HCT116 (cell line): Measurements from ENCODE around the gene FAHD1. TPM values are rescaled to one million over a fixed set of nuclear protein-coding genes. Genes with fewer than 3 reads are reported as not detected.
A peak's percentile ranks its signal among the peaks of the same experiment; 100 is the strongest.

ENCODE experiments used
- ATAC-seq: fragments of 200-7000 bp; cut with Tn5 transposase; 2 replicates; pipeline ENCODE4 v1.9.1; 2020; ENCODE audit warnings: mild to moderate bottlenecking, moderate library complexity
- BruUV-seq: library from RNA; stranded (reverse); fragments of 400-500 nt; replicated peaks from 2 replicates; lab custom pipeline; 2021; lab: Mats Ljungman, UMichigan
- CTCF ChIA-PET: fragments of 300-600 bp; sonication (Branson Sonifier 250); formaldehyde crosslinking; loops from one replicate; lab custom pipeline; 2021; ENCODE audit warnings: antibody characterized with exemption; lab: Charles Lee
- POLR2A ChIA-PET: fragments of 300-600, 350-600 bp; sonication (Branson Sonifier 250); formaldehyde crosslinking; loops from one replicate; lab custom pipeline; 2021; ENCODE audit warnings: antibody characterized with exemption; lab: Charles Lee
- RAD21 ChIA-PET, 2 experiments: fragments of 300-600 bp; sonication (Branson Sonifier 250); formaldehyde crosslinking; loops; one replicate each; lab custom pipeline; 2023; ENCODE audit warnings: low total read pairs in 2 of 2; ENCODE audit not compliant: uncharacterized antibody in 2 of 2, unreplicated experiment in 2 of 2, low non-redundant PET in 1 of 2; lab: Charles Lee
- DNase-seq: peaks from one replicate; pipeline ENCODE4 v3.0.0-alpha.2; 2010; ENCODE audit warnings: low read depth, low spot score
- H2AFZ ChIP-seq: fragments of 200-600 bp; shearing (Covaris generic), sonication (generic); 2 replicates; pipeline ENCODE4 v1.6.1; 2017; ENCODE audit warnings: low read depth, mixed run types, mixed read lengths, antibody characterized with exemption, low read length; ENCODE audit not compliant: poor library complexity, severe bottlenecking
- H3K27ac ChIP-seq: 2 replicates; pipeline ENCODE4 v1.5.1; 2012; ENCODE audit warnings: low read depth, low read length
- H3K27me3 ChIP-seq: fragments of 200-600 bp; sonication (generic); 2 replicates; pipeline ENCODE4 v1.6.1; 2016; ENCODE audit warnings: mixed run types, low read length, mixed read lengths; ENCODE audit not compliant: insufficient read depth
- H3K36me3 ChIP-seq, 2 experiments: fragments of 200-500 bp in 1 of 2; fragments of 200-600 bp in 1 of 2; sonication (Bioruptor generic) in 1 of 2; sonication (generic) in 1 of 2; 2 replicates each; pipeline versions ENCODE4 v1.5.1 to v1.6.1; 2014 to 2016; ENCODE audit warnings: low read length in 2 of 2, inconsistent platforms in 1 of 2, mixed read lengths in 1 of 2, mixed run types in 1 of 2; ENCODE audit not compliant: insufficient read depth in 2 of 2, control insufficient read depth in 1 of 2
- H3K4me1 ChIP-seq, 2 experiments: fragments of 200-600 bp in 1 of 2; sonication (generic) in 1 of 2; 2 replicates each; pipeline versions ENCODE4 v1.5.1 to v1.6.1; 2012 to 2017; ENCODE audit warnings: low read length in 2 of 2, inconsistent platforms in 1 of 2, mild to moderate bottlenecking in 1 of 2, mixed read lengths in 1 of 2, mixed run types in 1 of 2, moderate library complexity in 1 of 2; ENCODE audit not compliant: insufficient read depth in 2 of 2, control insufficient read depth in 1 of 2
- H3K4me2 ChIP-seq: fragments of 200-600 bp; sonication (generic); 2 replicates; pipeline ENCODE4 v1.6.1; 2017; ENCODE audit warnings: mixed run types, low read length, mixed read lengths
- H3K4me3 ChIP-seq, 2 experiments: fragments of 200-600 bp in 1 of 2; sonication (generic) in 1 of 2; replicated peaks in 1 of 2; 2 replicates each; pipeline ENCODE4 v1.5.1; 2011 to 2016; ENCODE audit warnings: low read length in 2 of 2, control low read depth in 1 of 2, low read depth in 1 of 2, mild to moderate bottlenecking in 1 of 2, mixed read lengths in 1 of 2, mixed run types in 1 of 2
- H3K79me2 ChIP-seq: fragments of 200-600 bp; sonication (generic); 2 replicates; pipeline ENCODE4 v1.6.1; 2017; ENCODE audit warnings: mild to moderate bottlenecking, mixed run types, low read length, moderate library complexity, mixed read lengths; ENCODE audit not compliant: insufficient read depth
- H3K9ac ChIP-seq: fragments of 200-600 bp; sonication (generic); 2 replicates; pipeline ENCODE4 v1.6.1; 2016; ENCODE audit warnings: low read length, mixed read lengths
- H3K9me2 ChIP-seq: fragments of 200-600 bp; sonication (generic), shearing (Covaris generic); 2 replicates; pipeline ENCODE4 v1.6.1; 2017; ENCODE audit warnings: mixed run types, mild to moderate bottlenecking, moderate library complexity; ENCODE audit not compliant: insufficient read depth
- H3K9me3 ChIP-seq, 2 experiments: fragments of 200-500 bp in 1 of 2; fragments of 200-600 bp in 1 of 2; sonication (Bioruptor generic) in 1 of 2; sonication (generic) in 1 of 2; 2 replicates each; pipeline ENCODE4 v1.6.1; 2014 to 2017; ENCODE audit warnings: low read length in 2 of 2, mixed read lengths in 2 of 2, inconsistent platforms in 1 of 2, low read depth in 1 of 2, mild to moderate bottlenecking in 1 of 2, mixed run types in 1 of 2, moderate library complexity in 1 of 2; ENCODE audit not compliant: control insufficient read depth in 1 of 2, insufficient read depth in 1 of 2
- H4K20me1 ChIP-seq: fragments of 200-600 bp; sonication (generic), shearing (Covaris generic); 2 replicates; pipeline ENCODE4 v1.6.1; 2017; ENCODE audit warnings: mixed run types, mild to moderate bottlenecking, moderate library complexity; ENCODE audit not compliant: insufficient read depth
- CBX3 ChIP-seq: IDR thresholded peaks from 2 replicates; pipeline ENCODE4 v1.6.1; 2012; ENCODE audit warnings: low read depth
- CEBPB ChIP-seq: IDR thresholded peaks from 2 replicates; pipeline ENCODE4 v1.6.1; 2012; ENCODE audit warnings: low read depth
- ELF1 ChIP-seq: IDR thresholded peaks from 2 replicates; pipeline ENCODE4 v1.6.1; 2012; ENCODE audit warnings: low read depth, borderline replicate concordance
- EZH2phosphoT487 ChIP-seq: fragments of 200-600 bp; IDR thresholded peaks from 2 replicates; pipeline ENCODE4 v1.6.1; 2018; ENCODE audit warnings: antibody characterized with exemption, borderline replicate concordance
- FOSL1 ChIP-seq: IDR thresholded peaks from 2 replicates; pipeline ENCODE4 v1.6.1; 2012; ENCODE audit warnings: low read depth
- MAX ChIP-seq: IDR thresholded peaks from 2 replicates; pipeline ENCODE4 v1.6.1; 2012
- POLR2A ChIP-seq: IDR thresholded peaks from 2 replicates; pipeline ENCODE4 v1.7.0; 2011; ENCODE audit warnings: borderline replicate concordance; ENCODE audit not compliant: insufficient read depth, insufficient read length; ENCODE audit errors: extremely low read depth
- SP1 ChIP-seq: IDR thresholded peaks from 2 replicates; pipeline ENCODE4 v1.6.1; 2012; ENCODE audit warnings: low read depth
- SRF ChIP-seq: IDR thresholded peaks from 2 replicates; pipeline ENCODE4 v1.6.1; 2012; ENCODE audit warnings: low read depth
- ZFX ChIP-seq: fragments of 450-650 bp; IDR thresholded peaks from 2 replicates; pipeline ENCODE4 v1.6.1; 2017
- intact Hi-C: fragments of 100-400 bp; cut with micrococcal nuclease; formaldehyde crosslinking; loops from 2 replicates; pipeline ENCODE4 v1.10.0; 2022
- total RNA-seq: library from RNA; stranded (reverse); gene quantifications from one replicate; pipeline ENCODE4 v1.2.1, GENCODE V29; 2021; ENCODE audit not compliant: unreplicated experiment
- TF ChIP-seq, protein P1 (sequence below): IDR thresholded peaks from 2 replicates; pipeline ENCODE4 v1.6.1; 2012

Gene FAHD1
- total RNA-seq, 1 experiment from 2014 or later = 25.8 TPM

DNA sequence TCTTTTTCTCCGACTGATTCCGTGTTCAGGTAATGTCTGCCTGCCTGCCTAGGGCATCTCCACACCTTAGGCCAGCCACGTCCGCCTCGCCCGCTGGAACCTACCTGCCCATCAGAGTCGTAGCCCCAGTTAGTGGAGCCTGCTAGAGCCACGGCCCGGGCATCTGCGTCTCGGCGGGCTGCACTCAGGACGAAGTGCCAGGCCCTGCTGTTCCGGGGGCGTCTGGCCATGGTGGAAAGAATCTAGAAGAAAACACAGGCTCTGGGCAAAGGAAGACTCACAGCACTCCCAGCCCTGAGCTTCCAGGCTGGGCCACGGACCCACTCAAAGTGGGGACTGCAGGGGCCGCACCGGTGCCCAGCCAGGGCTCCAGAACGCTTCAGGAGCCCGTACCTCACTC lies 45.8 kb upstream of the FAHD1 start:
- DNase-seq = no peak
- H3K4me3 ChIP-seq = peak overlapping the region; percentile 79 to 88
- TF ChIP-seq CBX3 (no peak), POLR2A (no peak), EZH2phosphoT487 (no peak), FOSL1 (no peak), ELF1 (no peak), MAX (no peak), ZFX (no peak), CEBPB (no peak), SRF (no peak), SP1 (no peak)
- TF ChIP-seq, protein P1, sequence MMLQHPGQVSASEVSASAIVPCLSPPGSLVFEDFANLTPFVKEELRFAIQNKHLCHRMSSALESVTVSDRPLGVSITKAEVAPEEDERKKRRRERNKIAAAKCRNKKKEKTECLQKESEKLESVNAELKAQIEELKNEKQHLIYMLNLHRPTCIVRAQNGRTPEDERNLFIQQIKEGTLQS = no peak
- H3K79me2 ChIP-seq = peaks cover 39% of the 10 kb centered on the region
- peak overlapping the region; percentile 78 for H3K27ac ChIP-seq
- no peaks in the 10 kb centered on the region for H3K9me3 ChIP-seq
- H2AFZ ChIP-seq = no peak overlapping the region
- H3K4me2 ChIP-seq = peak overlapping the region; percentile 97
- BruUV-seq = no TSS peak
- no peaks in the 10 kb centered on the region for H4K20me1 ChIP-seq
- H3K9ac ChIP-seq = peak overlapping the region; percentile 88
- peaks cover 0 to 5% of the 10 kb centered on the region in 2 experiments; a peak in 3 of 4 replicates for H3K36me3 ChIP-seq
- H3K9me2 ChIP-seq = no peaks in the 10 kb centered on the region
- intact Hi-C loops = no loop called here
- no peaks in the 10 kb centered on the region for H3K27me3 ChIP-seq
- POLR2A ChIA-PET = no interaction called here
- CTCF ChIA-PET = no interaction called here
- peaks cover 0 to 22% of the 10 kb centered on the region in 2 experiments; a peak in 3 of 4 replicates for H3K4me1 ChIP-seq
- RAD21 ChIA-PET = no interaction called here
- ATAC-seq = no peak
